Epithelial cell of proximal tubule (primary cell): ENCODE data around the gene PDE6C. TPM values are rescaled to one million over a fixed set of nuclear protein-coding genes. Genes with fewer than 3 reads are reported as not detected.

ENCODE experiments used
- DNase-seq: peaks from one replicate; pipeline ENCODE4 v3.0.0-alpha.2; 2011; ENCODE audit warnings: low read depth
- H3K4me3 ChIP-seq: 2 replicates; pipeline ENCODE4 v1.5.1; 2011; ENCODE audit warnings: low read depth, mild to moderate bottlenecking, low read length
- CTCF ChIP-seq: conservative IDR thresholded peaks from 2 replicates; pipeline ENCODE4 v1.5.1; 2012; ENCODE audit warnings: low read depth, mild to moderate bottlenecking, low read length
- total RNA-seq: library from RNA; depleted of rRNA; stranded (reverse); fragments of >200 nt; gene quantifications from 2 replicates; pipeline ENCODE4 v1.2.3, GENCODE V29; 2015

The PDE6C gene
- total RNA-seq, 1 donor from 2014 or later = not detected

- DNase-seq = no peak
- no peak for TF ChIP-seq CTCF
- H3K4me3 ChIP-seq = no peak overlapping the region
Measured at GRCh38 chr10:93604146-93604545, 8.2 kb upstream of the PDE6C start.

GRCh38 chr10:93608421-93608820 lies 3.9 kb upstream of the PDE6C start:
- no peak for DNase-seq
- TF ChIP-seq CTCF = no peak
- H3K4me3 ChIP-seq = no peak overlapping the region

- TF ChIP-seq CTCF = no peak
- DNase-seq = no peak
- H3K4me3 ChIP-seq = no peak overlapping the region
Measured at GRCh38 chr10:93613126-93613525, 789 bp downstream of the PDE6C start.

- no peak for DNase-seq
- H3K4me3 ChIP-seq = no peak overlapping the region
- no peak for TF ChIP-seq CTCF
Measured at GRCh38 chr10:93614101-93614825, 1.9 kb downstream of the PDE6C start.

GRCh38 chr10:93615576-93616235 lies 3.4 kb downstream of the PDE6C start:
- no peak overlapping the region for H3K4me3 ChIP-seq
- no peak for DNase-seq
- TF ChIP-seq CTCF = no peak

GRCh38 chr10:93620925-93621324 lies 8.6 kb downstream of the PDE6C start:
- no peak for TF ChIP-seq CTCF
- no peak for DNase-seq
- H3K4me3 ChIP-seq = no peak overlapping the region

GRCh38 chr10:93622942-93623341 lies 10.6 kb downstream of the PDE6C start:
- no peak for DNase-seq
- TF ChIP-seq CTCF = no peak
- no peak overlapping the region for H3K4me3 ChIP-seq
